Measurements from ENCODE around the gene NR3C1.

NR3C1 gene

GRCh38 chr5:143228597-143229293, 174.7 kb downstream of the NR3C1 start:
- Histone ChIP-seq H3K79me2 (ENCODE audit: low read length) (no peaks in the 10 kb centered on the region), H3K4me2 (ENCODE audit: low read depth, low read length) (peak overlapping the region; percentile 63), H4K20me1 (ENCODE audit: insufficient read depth, low read length) (no peaks in the 10 kb centered on the region), H3K9me2 (replicated peaks; ENCODE audit: insufficient read depth, low read length) (no peaks in the 10 kb centered on the region), H3F3A (ENCODE audit: insufficient read depth, low read length) (peaks cover 19% of the 10 kb centered on the region; the same call in 1 of the 2 replicates), H3K27ac (ENCODE audit: low read length) (peak overlapping the region; percentile 82; the same call in 1 of the 2 replicates), H3K27me3 (replicated peaks; ENCODE audit: insufficient read depth, low read length) (no peaks in the 10 kb centered on the region), H3K9me3 (replicated peaks; ENCODE audit: insufficient read depth, low read length) (no peaks in the 10 kb centered on the region), H3K9ac (ENCODE audit: low read length) (peak overlapping the region; percentile 54; the same call in 1 of the 2 replicates), H3K4me1 (ENCODE audit: low read length) (peaks cover 21% of the 10 kb centered on the region), H2AFZ (ENCODE audit: low read length) (peak overlapping the region; percentile 51; the same call in 1 of the 2 replicates), H3K4me3 (ENCODE audit: low read length) (no peak overlapping the region), H3K36me3 (replicated peaks; ENCODE audit: insufficient read depth, low read length) (no peaks in the 10 kb centered on the region)
- no peak for DNase-seq
- TF ChIP-seq EZH2phosphoT487 (IDR thresholded peaks at IDR 0.05; ENCODE audit: low read length) (no peak), CTCF (IDR thresholded peaks at IDR 0.05; ENCODE audit: low read length) (no peak), EZH2 (optimal IDR thresholded peaks at IDR 0.05; ENCODE audit: low read depth, low read length) (no peak)
